Parietal lobe (tissue), 1 donor: Measurements from ENCODE around the gene HRK. TPM values are rescaled to one million over a fixed set of nuclear protein-coding genes. Genes with fewer than 3 reads are reported as not detected.

Experiments used
- total RNA-seq: library from RNA; depleted of rRNA; stranded (reverse); fragments of >200 nt; gene quantifications from one replicate; pipeline ENCODE4 v1.2.3, GENCODE V29; 2014

The HRK gene
- total RNA-seq = 0.31 TPM

DNA sequence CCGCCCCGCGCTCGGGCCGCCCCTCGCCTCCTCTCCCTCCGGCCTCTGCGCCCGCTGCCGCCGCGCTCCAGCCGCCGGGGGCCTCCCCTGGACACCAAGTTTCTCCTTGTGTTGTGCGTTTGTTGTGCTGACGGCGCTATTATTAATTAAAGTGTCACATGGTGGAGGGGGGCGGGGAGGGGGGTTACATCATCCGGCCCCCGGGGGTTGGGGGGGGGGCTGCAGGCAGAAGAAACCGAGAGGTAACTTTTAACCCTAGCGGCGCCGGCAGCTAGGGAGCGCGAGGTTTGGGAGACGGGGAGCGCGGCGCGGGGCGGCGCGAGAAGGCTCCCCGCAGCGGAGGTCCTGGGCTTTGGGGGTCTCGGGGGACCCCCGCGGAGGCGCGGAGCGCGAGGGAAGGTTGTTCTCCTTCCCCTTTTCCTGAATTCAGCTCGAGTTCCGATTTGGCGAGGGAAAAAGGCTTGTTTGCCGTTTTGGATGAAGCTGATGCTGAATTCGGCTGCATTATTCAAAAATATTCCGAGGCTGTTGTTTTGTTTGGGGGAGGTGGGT, at the start of gene HRK:
Gene HRK, minus strand, starts transcription at position 117 of the 552 bp plus-strand sequence. CDS start 134 bp downstream, outside the sequence.

DNA sequence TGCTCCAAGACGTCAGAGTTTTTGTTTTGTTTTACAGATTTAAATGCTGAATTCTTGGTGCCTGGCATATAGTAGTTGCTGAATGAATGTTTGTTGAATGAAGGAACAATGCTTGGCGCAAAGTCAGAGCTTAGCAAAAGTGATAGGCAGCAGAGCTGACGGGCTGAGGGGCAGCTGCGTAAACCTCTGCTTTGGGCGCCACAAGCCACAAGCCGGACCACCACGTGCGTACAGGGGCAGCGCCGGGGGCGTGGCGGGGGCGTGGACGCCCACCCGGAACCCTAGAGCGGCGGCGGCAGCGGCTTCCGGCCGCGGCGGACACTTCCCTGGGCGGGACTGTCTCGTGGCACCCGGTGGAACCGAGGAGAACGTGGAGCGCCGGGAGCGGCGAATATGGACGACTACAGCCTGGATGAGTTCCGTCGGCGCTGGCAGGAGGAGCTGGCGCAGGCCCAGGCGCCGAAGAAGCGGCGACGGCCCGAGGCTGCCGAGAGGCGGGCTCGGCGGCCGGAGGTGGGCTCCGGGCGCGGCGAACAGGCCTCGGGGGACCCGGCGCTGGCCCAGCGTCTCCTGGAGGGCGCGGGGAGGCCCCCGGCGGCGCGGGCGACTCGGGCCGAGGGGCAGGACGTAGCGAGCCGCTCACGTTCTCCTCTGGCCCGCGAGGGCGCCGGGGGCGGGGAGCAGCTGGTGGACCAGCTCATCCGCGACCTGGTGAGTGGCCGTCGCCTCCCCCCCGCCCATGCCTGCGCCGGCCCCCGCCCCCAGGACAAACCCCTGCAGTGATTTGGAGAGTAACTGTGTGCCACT, 29.6 kb upstream of the HRK start, which contains the start of gene FBXW8:
Gene FBXW8, plus strand, starts transcription at position 306 of the 807 bp plus-strand sequence. Its CDS starts 88 bp downstream, at position 394.

Other genes with a start within 250 kb of the HRK start
- 22.2 TPM for gene SPRING1, start 143.4 kb downstream of the HRK start, total RNA-seq
- gene RNFT2, start 143.1 kb downstream of the HRK start, total RNA-seq = 42.9 TPM
- 19.4 TPM for gene FBXW8, start 29.5 kb upstream of the HRK start, total RNA-seq
- gene TESC, start 218.0 kb upstream of the HRK start, total RNA-seq = 4.7 TPM